GM12874 (cell line): ENCODE data around the gene CYSTM1.

Source experiments
- CTCF ChIP-seq: IDR thresholded peaks from 2 replicates; pipeline ENCODE4 v1.5.1; 2011; ENCODE audit warnings: low read depth, mild to moderate bottlenecking, control low read depth, low read length, moderate library complexity; ENCODE audit not compliant: insufficient read depth

The CYSTM1 gene

GRCh38 chr5:140255460-140256157, 80.6 kb downstream of the CYSTM1 start:
- TF ChIP-seq CTCF = no peak

- TF ChIP-seq CTCF = no peak
These were observed 81.7 kb downstream of the CYSTM1 start for GRCh38 chr5:140256726-140257125.

- no peak for TF ChIP-seq CTCF
These were observed 83.0 kb downstream of the CYSTM1 start for GRCh38 chr5:140258016-140258415.

- TF ChIP-seq CTCF = no peak
These were observed 83.9 kb downstream of the CYSTM1 start for GRCh38 chr5:140258873-140259272.

GRCh38 chr5:140259500-140259899, 84.5 kb downstream of the CYSTM1 start:
- TF ChIP-seq CTCF = no peak

- no peak for TF ChIP-seq CTCF
These were observed 85.2 kb downstream of the CYSTM1 start for GRCh38 chr5:140260089-140260656.

GRCh38 chr5:140261403-140262171, 86.6 kb downstream of the CYSTM1 start:
- no peak for TF ChIP-seq CTCF
